Fibroblast of pulmonary artery (primary cell): ENCODE measurements around the gene SBF2.

Experiments used
- DNase-seq: peaks from one replicate; pipeline ENCODE4 v3.0.0-alpha.2; 2010; ENCODE audit warnings: low read depth
- H3K4me3 ChIP-seq: replicated peaks from 2 replicates; pipeline ENCODE4 v1.5.1; 2011; ENCODE audit warnings: low read depth, mild to moderate bottlenecking, control low read depth, low read length, moderate library complexity
- TF ChIP-seq, protein P1 (sequence below): IDR thresholded peaks from 2 replicates; pipeline ENCODE4 v1.5.1; 2011; ENCODE audit warnings: mild to moderate bottlenecking, control low read depth, low read length, inconsistent platforms; ENCODE audit errors: missing control alignments

The SBF2 gene

DNA sequence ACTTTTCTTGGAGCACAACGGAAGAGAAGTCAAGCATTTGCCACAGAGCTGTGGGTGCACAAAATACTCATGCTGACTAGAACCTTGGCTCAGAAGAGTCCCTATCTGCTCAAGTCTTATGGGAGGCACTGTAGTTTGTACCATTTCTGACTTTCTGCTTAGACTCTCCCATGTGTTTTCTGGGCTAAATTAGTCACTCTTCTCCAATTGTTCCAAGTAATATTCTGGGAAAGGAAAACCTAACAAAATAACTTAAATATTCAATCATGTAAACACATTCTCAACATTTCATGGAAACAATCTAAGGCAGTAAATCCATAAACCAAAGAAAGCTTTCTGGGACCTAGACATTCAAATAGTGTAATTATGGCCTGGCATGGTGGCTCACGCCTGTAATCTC lies 409.4 kb downstream of the SBF2 start:
- H3K4me3 ChIP-seq = no peak overlapping the region
- no peak for DNase-seq
- TF ChIP-seq, protein P1, sequence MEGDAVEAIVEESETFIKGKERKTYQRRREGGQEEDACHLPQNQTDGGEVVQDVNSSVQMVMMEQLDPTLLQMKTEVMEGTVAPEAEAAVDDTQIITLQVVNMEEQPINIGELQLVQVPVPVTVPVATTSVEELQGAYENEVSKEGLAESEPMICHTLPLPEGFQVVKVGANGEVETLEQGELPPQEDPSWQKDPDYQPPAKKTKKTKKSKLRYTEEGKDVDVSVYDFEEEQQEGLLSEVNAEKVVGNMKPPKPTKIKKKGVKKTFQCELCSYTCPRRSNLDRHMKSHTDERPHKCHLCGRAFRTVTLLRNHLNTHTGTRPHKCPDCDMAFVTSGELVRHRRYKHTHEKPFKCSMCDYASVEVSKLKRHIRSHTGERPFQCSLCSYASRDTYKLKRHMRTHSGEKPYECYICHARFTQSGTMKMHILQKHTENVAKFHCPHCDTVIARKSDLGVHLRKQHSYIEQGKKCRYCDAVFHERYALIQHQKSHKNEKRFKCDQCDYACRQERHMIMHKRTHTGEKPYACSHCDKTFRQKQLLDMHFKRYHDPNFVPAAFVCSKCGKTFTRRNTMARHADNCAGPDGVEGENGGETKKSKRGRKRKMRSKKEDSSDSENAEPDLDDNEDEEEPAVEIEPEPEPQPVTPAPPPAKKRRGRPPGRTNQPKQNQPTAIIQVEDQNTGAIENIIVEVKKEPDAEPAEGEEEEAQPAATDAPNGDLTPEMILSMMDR = no peak

DNA sequence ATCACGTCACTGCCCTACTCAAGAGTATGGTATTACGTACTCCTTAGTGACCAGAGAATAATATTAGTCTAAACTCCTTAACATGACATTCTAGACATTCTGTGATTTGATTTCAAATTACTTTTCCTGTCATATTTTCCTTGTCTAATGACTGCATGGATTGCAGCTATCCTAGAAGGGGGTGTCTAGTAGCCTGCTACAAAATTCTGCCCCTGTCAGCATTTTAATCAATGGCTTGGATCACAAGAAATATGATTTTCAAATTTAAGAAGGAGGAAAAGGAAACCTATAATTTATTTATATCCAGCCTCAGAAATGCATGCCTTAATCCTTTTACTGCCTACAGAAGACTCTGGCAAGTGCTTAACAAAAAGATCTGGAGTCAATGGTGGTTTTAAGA lies 413.4 kb downstream of the SBF2 start:
- TF ChIP-seq, protein P1 = no peak
- H3K4me3 ChIP-seq = no peak overlapping the region
- no peak for DNase-seq

DNA sequence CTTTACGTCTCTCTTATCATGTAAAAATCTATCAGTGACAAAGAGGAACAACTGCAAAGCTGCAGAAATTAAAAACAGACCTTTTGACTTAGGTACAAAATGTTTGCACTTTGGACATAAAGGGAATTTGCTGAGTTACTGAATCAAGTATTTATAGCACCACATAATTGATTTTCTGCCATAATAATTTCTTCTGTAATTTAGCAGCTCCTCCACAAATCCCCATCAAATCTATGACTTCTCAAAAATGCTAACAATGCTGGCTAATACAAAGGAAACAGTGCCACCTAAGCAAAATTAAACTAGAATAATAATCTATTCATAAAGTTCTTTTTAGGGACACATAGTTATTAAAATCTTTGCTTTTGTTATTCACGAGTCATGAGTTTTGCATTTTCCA lies 415.1 kb downstream of the SBF2 start:
- H3K4me3 ChIP-seq = no peak overlapping the region
- TF ChIP-seq, protein P1 = no peak
- DNase-seq = no peak

DNA sequence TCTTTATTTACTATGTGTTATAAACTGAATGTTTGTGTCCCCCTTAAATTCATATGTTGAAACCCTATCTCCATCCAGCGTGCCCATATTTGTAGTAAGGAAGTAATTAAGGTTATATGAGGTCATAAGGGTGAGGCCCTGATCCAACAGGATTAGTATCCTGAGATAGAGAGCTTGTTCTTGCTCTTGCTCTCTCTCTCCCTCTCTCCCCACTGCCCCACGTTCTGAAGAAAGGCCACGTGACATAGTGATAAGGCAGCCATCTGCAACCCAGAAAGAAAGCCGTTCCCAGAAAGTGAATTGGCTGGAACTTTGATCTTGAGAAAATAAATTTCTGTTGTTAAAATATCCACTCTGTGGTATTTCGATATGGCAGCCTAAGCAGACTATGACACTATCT lies 417.7 kb downstream of the SBF2 start:
- DNase-seq = no peak
- no peak overlapping the region for H3K4me3 ChIP-seq
- TF ChIP-seq, protein P1 = no peak

DNA sequence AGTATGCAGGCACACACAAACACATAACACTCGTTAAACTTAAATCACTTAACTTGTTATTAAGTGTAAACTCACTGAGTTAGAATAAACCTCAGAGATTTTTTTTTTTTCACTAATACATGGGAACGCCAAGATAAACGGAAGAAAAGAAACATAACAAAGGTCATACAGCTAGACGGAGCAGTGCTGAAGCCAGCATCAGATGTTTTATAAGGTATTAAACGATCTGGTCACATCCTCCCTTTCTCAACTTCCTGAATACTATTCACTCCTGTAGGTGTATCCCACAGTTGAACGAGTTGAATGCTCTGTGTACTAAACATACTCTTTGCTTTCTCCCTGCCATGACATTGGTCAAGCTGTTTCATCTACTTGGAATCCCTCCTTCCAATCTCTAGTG lies 418.2 kb downstream of the SBF2 start:
- DNase-seq = no peak
- no peak overlapping the region for H3K4me3 ChIP-seq
- TF ChIP-seq, protein P1 = no peak

DNA sequence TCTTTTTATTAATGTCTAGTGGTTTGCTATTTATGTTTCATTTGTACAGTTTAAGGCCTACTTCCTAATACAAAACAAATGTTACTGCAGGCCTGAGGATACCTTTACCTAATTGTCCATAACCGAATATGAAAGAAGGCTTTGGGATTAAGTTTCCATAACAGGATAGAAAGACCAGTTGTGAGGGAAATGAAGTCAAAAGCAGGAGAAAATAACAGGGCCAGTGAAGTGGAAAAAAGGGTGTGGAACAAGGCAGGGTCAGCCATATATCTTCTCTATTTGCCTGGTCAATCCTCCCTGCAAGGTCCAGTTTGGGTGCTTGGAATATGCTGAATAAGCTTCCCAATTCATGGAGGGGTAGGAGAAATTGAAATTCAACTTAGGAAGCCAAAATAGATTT lies 418.6 kb downstream of the SBF2 start:
- DNase-seq = no peak
- TF ChIP-seq, protein P1 = no peak
- H3K4me3 ChIP-seq = no peak overlapping the region

DNA sequence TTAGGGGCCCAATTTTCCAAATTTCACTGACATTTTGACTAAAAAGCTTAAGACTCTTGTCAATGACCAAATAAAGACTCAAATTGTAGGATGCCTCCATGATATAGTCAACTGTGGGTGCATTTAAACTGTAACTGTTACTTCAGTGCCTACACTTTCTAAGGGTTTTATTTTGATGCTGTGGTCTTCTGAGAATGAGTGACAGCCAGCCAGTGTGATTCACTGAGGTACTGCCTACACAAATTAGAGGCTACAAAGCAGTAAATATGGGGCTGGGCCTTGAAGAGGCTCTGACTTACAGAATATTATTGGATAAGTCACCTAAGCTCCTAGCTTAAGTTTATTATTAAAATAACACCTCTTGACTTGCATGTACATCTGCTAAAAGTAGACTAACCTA lies 419.6 kb downstream of the SBF2 start:
- TF ChIP-seq, protein P1 = no peak
- no peak overlapping the region for H3K4me3 ChIP-seq
- DNase-seq = no peak
